Measurements from ENCODE around the gene EFNA3. TPM values are rescaled to one million over a fixed set of nuclear protein-coding genes. Genes with fewer than 3 reads are reported as not detected.

The EFNA3 gene
- total RNA-seq, 1 donor from 2014 or later: 2.7 TPM

DNA sequence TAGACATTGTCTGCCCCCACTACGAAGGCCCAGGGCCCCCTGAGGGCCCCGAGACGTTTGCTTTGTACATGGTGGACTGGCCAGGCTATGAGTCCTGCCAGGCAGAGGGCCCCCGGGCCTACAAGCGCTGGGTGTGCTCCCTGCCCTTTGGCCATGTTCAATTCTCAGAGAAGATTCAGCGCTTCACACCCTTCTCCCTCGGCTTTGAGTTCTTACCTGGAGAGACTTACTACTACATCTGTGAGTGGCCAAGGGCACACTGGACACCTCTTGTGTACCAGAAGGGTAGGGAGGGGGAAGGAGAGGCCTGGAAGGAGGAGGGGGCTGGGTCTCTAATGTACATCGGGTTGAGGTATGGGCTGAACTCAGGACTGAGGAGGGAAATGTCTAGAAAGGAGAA, 11.9 kb upstream of the EFNA3 start:
- no peak for DNase-seq (ENCODE audit: low spot score)

DNA sequence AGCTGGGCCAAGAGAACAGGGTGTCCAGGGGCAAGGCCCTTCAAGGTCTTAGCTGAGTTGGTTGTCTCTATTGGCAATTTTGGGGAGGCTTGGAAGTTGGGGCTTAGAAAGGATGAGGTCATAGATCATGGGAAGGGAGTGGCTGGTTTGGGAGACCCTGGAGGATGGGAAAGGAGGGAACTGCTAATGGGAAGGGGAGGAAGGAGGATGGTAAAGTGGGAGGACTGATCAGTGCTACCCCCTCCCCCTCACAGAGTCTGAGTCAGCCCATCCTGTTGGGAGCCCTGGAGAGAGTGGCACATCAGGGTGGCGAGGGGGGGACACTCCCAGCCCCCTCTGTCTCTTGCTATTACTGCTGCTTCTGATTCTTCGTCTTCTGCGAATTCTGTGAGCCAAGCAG, 10.0 kb upstream of the EFNA3 start:
- no peak for DNase-seq (ENCODE audit: low spot score)

DNA sequence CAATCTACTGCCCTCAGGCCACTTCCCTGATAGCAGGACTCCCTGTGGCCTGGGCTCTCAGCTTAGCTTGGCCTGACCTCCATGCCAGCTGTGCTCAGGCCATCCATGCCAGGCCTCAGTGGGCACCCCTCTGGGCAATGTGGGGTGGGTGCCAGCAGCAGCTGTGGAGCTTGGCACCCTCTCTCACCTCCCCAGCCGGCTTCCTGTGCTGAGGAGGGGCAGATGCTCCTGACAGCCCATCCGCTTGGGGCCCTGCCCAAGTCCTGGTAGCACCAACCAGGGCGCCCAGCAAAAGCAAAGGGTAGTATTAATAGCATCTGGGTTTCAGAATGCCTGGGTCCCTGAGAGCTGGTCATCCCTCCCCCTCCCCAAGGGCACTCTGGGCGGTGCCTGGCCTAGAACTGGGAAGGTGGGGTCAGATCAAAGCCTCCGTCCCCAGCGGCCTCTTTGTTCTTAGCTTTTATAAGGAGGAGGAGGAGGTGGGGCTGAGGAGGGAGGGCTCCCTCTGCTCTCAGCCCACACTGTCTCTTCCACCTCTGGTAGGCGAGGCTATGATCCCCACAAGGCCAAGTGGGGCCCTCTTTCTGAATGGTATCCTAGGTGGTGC, 9.0 kb upstream of the EFNA3 start:
- DNase-seq (ENCODE audit: low spot score): no peak

- DNase-seq (ENCODE audit: low spot score): no peak
These were observed 8.4 kb upstream of the EFNA3 start for GRCh38 chr1:155070158-155070621.

- peak; percentile 64 for DNase-seq (ENCODE audit: low spot score)
These were observed 7.7 kb upstream of the EFNA3 start for GRCh38 chr1:155070721-155071569.

DNA sequence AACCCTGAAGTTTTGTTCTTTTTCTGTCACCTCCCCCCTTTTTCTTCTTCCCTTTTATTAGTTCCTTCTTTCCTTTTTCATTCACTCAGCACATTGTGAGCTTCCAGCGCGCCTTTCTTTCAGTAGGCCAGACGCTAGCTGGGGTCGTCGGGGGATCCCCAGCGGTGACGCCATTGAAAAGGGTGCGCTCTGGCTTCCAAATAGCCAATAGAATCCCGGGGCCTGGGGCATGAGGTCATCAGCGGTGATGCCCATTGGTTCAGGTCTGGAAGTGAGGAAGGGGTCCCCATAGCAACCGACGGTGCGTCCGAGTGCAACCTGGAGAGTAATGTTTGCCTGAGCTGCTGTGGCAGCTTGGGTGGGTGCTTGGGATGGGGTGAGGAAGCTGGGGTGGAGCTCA, 6.9 kb upstream of the EFNA3 start:
- no peak for DNase-seq (ENCODE audit: low spot score)

- no peak for DNase-seq (ENCODE audit: low spot score)
These were observed 5.9 kb upstream of the EFNA3 start for GRCh38 chr1:155072531-155073289.

DNA sequence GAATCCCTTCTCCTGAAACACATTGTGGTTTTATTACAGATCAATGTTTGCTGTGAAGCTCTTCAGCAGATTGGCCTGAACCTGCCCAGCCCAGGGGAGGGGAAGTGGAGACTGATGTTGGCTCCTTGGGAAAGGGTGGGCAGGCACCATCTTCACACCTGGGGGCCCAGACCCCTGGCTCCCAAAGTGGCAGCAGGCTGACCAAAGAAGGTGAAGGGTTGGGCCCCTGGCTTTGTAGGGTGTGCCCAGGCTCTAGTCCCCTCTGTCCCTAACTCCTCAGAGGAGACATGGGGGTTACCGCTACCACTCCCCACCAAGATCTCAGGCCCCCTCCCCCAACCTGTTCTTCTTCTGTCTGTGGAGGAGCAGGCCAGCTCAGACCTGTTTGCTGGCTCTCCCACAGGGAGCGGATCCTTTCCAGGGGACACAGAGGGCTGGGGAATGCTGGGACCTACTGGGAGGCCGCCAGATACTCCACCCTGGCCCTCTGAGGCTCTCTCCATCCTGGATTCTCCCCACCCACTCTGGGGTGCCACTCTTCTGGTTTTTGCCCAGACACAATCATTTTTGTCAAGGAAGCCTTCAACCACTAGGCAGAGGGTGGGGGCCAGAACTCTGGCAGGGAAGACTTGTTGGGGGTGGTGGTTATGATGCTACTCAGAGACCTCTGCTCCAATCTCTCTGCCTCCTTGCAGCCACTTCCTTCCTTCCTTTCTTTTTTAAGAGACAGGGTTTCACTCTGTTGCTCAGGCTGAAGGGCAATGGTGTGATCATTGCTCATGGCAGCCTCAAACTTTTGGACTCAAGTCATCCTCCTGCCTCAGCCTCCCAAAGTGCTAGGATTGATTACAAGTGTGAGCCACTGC, 5.0 kb upstream of the EFNA3 start:
- no peak for DNase-seq (ENCODE audit: low spot score)

DNA sequence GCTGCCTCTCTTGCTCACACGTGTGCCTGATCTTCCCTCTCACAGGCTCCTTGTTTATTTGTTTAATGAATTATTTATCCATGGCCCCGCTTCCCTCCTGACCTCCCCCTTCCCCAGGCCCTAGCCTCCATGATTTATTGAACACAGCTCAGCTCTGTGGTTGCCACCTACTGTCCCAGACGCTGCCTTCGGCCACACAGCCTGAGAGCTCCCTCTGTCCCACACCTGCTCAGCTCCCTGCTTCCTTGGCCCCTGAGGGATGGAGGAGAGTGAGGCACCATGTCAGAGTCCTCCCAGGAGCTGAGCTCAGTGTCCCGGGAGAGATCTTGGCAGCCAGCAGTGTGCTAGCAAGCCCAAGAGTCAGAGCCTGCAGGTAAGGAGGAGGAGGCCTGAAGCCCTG, 3.1 kb upstream of the EFNA3 start:
- DNase-seq (ENCODE audit: low spot score): no peak

DNA sequence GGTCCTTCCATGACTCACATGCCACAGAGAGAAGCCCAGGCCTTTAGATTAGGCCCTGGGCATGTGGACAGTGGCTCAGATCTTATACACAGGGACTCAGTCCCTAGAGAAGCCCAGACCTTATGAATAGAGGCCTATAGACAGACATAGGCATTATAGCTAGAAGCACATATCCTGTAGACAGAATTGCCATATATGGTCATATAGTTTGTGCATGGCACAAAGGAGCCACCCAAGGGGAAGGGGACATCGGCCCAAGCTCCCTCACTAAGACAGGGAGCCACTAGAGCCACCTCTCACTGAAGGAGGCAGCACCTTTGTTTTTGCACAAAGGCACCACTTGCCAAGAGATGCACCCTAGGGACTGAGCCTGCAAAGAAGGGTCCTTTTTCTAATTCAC, 2.3 kb upstream of the EFNA3 start:
- DNase-seq (ENCODE audit: low spot score): no peak

DNA sequence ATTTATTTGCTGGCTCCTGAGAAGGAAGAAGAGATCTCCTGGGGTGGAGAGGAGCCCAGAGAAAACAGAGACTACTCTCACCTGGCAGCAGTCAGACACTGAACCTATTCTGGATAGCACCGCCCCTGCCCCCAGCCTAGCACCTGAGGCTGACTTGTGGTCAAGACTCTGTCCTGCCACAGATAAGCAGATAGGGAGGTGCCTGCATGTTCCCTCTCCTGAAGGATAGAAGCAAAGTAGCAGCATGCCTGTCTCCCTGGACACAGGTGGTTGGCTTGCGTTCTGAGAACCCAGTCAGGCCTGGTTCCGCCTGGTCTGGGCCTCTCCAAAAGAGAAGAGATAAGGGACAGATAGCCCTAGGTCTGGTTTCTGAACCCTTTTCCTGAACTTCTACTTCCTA, 1.3 kb upstream of the EFNA3 start:
- no peak for DNase-seq (ENCODE audit: low spot score)

- no peak for DNase-seq (ENCODE audit: low spot score)
These were observed 735 bp upstream of the EFNA3 start for GRCh38 chr1:155077758-155078445.

GRCh38 chr1:155079210-155079486, 511 bp downstream of the EFNA3 start:
- DNase-seq (ENCODE audit: low spot score): no peak

- DNase-seq (ENCODE audit: low spot score): no peak
These were observed 1.1 kb downstream of the EFNA3 start for GRCh38 chr1:155079487-155080311.

GRCh38 chr1:155080312-155081228, 1.9 kb downstream of the EFNA3 start:
- no peak for DNase-seq (ENCODE audit: low spot score)

GRCh38 chr1:155081472-155082300, 3.0 kb downstream of the EFNA3 start:
- DNase-seq (ENCODE audit: low spot score): no peak

GRCh38 chr1:155082301-155083051, 3.8 kb downstream of the EFNA3 start:
- no peak for DNase-seq (ENCODE audit: low spot score)
